Measurements from ENCODE around the gene HMG20A.

DNA sequence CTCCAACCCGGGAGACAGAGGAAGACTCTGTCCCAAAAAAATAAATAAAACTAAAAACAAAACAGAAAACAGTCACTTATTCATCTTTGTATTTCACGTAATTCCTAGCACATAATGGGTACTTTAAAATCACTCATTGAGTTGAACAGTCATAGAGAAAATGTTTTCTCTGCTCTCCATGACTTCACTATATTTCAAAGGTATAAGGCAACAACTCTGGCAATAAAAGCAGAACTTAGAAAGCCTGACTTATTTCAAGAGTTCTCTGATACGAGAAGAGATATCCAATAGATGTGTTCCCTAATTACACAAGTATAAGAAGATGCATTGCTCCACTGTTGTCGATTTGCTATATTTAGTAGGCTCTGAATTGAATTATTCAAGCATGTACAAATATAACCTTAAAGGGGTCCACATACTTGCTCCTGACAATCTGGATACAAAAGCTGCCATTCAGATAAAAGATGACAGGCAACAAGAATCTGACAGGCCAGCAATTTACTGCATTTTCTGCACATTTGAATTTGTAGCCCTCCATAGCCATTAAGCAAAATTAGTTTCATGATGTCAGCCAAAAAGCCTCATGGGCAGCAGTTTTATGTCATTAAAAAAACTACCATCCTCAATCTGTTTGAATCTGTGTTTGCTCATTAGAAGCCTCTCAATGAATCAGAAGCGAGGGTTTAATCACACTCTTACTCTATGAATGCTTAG is 48.7 kb upstream of the HMG20A start:
- TF ChIP-seq POLR2AphosphoS5 (IDR thresholded peaks at IDR 0.05; ENCODE audit: low read depth, low read length) (no peak), POLR2A (IDR thresholded peaks at IDR 0.05; ENCODE audit: low read depth, low read length) (no peak)

Measured in GM12892 (cell line).